Pulmonary artery endothelial cell (primary cell): ENCODE measurements around the gene MTERF4. TPM values are rescaled to one million over a fixed set of nuclear protein-coding genes. Genes with fewer than 3 reads are reported as not detected.

Experiments
- DNase-seq: peaks from one replicate; pipeline ENCODE4 v3.0.0-alpha.2; 2011; ENCODE audit warnings: low read depth, low spot score
- total RNA-seq: library from RNA; depleted of rRNA; stranded (reverse); fragments of >200 nt; gene quantifications from 2 replicates; pipeline ENCODE4 v1.2.3, GENCODE V29; 2014

Gene MTERF4
- total RNA-seq, 1 donor from 2014 or later = 48.1 TPM

DNA sequence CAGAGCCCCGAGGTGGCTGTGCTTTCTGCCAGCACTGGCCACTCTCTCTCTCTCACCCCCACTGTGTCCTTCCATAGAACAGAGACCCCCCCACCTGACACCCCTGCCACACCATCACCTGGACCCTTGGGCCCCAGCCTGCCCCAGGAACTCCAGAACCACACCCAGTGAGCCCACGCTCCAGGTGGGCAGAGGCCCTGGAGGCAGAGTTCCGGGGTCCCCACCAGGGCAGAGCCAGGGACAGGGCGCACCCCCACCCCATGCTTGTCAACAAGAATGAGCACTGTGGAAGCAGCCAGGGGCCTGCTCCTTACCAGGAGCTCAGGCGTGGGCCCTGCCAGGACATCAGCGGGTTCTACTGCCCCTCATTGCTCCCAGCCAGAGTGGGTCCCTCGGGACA, 32.6 kb upstream of the MTERF4 start:
- no peak for DNase-seq

GRCh38 chr2:241133436-241133820, 31.3 kb upstream of the MTERF4 start:
- no peak for DNase-seq

DNA sequence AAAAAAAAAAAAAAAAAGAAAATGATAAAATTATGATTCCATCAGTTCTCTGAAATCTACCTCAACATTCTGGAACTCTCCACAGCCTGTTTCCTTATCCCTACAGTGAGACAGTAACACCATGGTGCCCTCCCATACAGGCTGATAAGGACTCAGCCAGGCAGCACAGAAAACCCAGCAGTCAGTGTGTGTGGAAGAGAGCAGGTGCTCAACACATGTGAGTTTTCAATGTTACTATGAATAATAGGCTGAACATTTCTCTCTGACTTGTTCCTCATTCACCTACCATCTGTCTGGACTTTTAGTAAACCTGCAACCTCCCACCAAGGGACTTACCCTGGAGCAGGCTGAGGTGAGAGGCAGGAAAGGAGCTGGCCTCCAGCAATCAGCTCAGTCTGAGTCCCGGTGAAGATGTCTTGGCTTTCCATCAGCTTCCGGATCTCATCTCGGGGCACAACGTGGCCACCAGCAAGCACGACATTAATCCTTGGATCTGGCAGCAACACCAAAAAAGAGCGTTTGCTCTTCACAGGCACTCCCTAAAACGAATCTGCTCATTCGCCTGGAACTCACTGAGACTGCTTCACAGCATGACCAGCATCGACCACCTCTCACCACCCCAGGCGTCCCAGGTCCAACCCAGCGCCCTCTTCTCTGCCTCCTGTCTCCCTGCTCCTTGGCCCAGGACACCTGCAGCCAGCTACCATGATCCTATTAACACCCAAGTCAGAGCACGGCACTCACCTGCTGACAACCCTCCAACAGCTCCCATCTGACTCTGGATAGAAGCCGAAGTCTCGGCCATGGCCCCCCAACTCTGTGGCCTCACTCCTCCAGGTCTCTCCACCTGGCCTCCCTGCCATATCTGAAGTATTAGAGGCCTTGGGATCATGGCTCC, 30.7 kb upstream of the MTERF4 start:
- DNase-seq = no peak

- no peak for DNase-seq
These were observed 29.4 kb upstream of the MTERF4 start for GRCh38 chr2:241131531-241131930.

- no peak for DNase-seq
These were observed 28.2 kb upstream of the MTERF4 start for GRCh38 chr2:241130316-241130715.

DNA sequence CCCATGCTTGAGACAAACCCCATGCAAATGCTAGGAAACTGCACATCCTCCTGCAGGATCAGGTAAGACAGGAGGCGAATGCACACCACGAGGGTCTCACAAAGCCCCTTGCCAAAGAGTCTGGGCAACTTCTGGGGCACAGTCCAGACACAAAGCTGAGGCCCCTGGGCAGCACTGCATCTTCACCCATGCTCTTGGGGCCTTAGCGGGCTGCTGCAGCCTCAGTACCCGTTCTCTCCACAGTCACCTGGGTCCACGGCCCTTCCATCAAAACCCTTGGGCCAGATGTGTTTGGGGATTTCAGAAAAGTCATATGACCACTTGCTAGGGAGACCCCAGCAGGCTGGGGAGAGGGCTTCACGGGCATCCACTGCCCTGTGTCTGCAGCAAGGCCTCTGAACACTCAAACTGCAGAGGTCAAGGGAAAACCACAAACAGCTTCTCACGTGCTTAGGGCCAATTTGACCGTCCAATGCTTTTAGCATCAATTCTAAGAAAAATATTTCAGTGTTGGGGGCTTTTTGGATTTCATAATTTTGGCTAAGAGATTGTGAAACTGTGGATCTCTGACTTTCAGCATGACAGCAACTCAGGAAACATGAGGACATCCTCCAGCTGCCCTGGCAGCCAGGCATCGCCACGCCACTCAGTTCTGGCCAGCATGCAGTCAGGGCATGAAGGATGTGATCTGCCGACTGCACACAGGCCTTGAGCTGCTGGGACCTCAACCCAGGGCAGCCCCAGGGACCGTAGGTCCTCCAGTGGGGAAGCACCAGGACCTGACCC, 27.2 kb upstream of the MTERF4 start:
- no peak for DNase-seq

GRCh38 chr2:241128266-241128665, 26.2 kb upstream of the MTERF4 start:
- no peak for DNase-seq

DNA sequence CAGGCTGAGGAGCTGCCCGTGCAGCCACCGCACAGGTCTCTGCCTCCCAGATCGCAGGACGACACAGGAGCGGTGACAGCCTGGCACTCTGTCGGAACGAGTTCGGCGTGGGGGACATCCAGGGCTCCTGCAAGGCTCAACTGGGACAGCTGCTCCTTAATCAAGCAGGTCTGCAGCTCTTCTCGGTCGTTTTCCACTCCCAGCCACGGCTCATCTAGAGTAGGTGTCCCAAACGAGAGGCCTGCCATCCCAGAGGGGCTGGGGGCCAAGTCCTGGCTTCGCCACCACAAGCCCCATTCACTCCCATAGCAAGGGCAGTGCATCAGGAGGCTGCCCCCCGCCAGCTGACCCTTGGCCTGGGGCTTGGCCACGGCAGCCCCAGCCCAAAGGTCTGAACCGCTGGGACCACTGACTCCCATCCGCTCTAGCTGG, 24.7 kb upstream of the MTERF4 start:
- no peak for DNase-seq

DNA sequence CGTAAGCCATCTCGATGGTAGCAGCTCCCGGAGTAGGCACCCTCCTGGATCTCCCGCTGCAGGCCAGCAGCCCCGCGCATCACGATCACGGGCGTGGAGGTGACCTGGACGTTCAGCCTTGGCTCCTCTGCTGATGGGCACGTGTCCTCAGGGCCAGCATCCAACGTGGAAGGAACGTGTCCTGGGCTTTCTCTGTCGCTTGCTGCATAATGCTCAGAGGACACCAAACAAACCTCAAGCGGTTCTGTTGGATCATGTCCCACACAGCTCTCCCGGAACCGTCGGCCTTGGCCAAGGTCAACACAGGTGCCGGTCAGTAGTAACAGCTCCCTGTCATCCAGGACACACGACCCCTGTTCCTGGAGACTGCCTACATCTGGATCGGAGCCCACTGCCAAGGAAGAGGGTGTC, 24.1 kb upstream of the MTERF4 start:
- no peak for DNase-seq

DNA sequence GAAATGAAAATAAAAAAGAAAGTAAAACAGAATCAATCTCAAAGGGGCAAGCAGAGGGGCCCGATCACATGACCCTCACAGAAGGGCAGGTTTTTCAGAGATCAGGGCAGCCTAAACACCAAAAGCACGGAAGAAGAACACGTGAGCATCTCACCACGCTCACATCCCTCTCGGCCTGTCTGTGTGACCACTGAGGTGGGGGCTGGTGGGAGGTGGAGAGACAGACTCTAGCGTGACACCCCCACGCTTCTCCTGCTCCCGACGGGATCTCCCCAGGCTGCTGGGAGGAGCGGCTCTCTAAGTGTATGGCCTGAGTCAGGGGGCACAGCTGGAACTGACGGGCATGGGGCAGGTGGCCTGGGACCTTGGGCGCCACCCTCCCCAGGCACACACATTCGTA, 23.5 kb upstream of the MTERF4 start:
- DNase-seq = no peak

- no peak for DNase-seq
These were observed 21.9 kb upstream of the MTERF4 start for GRCh38 chr2:241123816-241124536.

- no peak for DNase-seq
These were observed 20.4 kb upstream of the MTERF4 start for GRCh38 chr2:241122376-241123002.

DNA sequence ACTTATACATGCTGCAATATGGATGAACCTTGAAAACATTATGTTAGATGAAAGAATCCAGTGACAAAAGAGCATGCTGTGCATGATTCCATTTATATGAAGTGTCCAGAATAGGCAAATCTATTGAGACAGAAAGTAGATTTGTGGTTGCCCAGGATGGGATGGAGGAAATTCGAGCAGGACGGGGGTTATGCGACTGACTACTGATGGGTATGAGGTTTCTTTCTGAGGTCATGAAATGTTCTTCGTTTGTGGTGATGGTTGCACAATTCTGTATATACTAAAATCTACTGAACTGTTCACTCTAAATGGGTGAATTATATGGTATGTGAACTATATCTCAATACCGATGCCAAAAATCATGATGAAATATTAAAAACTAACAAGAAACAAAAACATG, 18.9 kb upstream of the MTERF4 start:
- DNase-seq = no peak

- no peak for DNase-seq
These were observed 18.4 kb upstream of the MTERF4 start for GRCh38 chr2:241120440-241120839.

GRCh38 chr2:241118737-241119505, 16.8 kb upstream of the MTERF4 start:
- no peak for DNase-seq

- DNase-seq = no peak
These were observed 14.8 kb upstream of the MTERF4 start for GRCh38 chr2:241116606-241117560.

DNA sequence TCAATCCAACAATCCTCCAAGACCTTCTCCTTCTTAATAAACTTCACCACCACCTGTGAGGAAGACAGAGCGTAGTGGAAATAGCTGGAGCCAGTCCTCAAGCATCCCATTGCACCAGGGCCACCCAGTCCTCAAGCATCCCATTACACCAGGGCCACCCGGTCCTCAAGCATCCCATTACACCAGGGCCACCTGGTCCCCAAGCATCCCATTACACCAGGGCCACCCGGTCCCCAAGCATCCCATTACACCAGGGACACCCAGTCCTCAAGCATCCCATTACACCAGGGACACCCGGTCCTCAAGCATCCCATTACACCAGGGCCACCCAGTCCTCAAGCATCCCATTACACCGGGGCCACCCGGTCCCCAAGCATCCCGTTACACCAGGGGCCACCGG, 13.3 kb upstream of the MTERF4 start:
- no peak for DNase-seq

DNA sequence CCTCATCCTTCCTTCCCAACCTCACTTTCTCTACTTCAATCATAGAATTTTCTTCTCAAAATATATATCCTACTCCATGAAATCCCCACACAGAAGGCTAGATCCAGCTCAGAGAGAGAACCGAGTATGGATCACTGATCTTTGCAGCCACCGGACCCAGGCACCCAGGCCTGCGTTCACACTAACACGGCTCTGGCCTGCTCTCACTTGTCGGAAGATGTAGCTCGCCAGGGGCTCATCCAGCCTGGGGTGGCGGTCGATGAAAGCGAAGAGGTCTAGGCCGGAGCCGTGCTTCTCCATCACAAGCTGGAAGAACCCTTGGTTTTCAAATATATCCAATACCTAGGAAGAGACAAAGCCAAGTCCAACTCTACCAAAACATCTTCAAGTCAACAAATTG, 12.7 kb upstream of the MTERF4 start:
- DNase-seq = no peak

- DNase-seq = no peak
These were observed 10.5 kb upstream of the MTERF4 start for GRCh38 chr2:241112592-241112991.

GRCh38 chr2:241112046-241112445, 10.0 kb upstream of the MTERF4 start:
- DNase-seq = no peak
